HG02970 (cell line): ENCODE measurements around the gene PPP1R1C.

ENCODE experiments used
- ATAC-seq: cut with Tn5 transposase; IDR thresholded peaks from one replicate; pipeline ENCODE4 v1.9.1; 2021; ENCODE audit warnings: mild to moderate bottlenecking, moderate library complexity, moderate number of reproducible peaks; ENCODE audit not compliant: unreplicated experiment, low FRiP score

Gene PPP1R1C

GRCh38 chr2:182166406-182166805 lies 180.8 kb downstream of the PPP1R1C start:
- ATAC-seq: no peak

GRCh38 chr2:182166841-182167240 lies 181.2 kb downstream of the PPP1R1C start:
- ATAC-seq: no peak
